NCI-H1048 (cell line): ENCODE data around the gene DES.

Experiments
- DNase-seq: peaks from one replicate; lab custom pipeline; 2025; lab: John Stamatoyannopoulos, UW

The DES gene

DNA sequence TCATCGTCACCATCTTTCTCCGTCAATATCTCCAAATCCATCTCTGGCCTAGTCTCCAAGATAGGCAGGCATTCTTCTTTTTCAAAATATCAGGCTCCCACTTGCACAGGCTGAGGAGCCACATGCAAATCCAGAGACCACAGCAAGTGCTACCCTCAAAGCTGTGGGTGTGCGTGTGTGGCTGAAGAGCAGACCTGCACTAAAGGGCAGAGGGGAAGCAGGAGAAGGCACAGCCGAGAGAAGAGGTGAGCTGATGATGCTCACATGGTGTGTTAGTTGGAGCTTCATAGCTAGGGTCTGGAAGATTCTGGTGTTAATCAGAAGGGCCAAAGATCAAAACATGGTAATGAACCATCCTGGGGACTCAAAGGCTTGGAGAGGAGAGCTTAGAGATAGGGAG lies 20.3 kb downstream of the DES start:
- DNase-seq = no peak

- DNase-seq = no peak
Observed at GRCh38 chr2:219439506-219439905, 21.3 kb downstream of the DES start.

GRCh38 chr2:219440388-219441256 lies 22.4 kb downstream of the DES start:
- no peak for DNase-seq

- DNase-seq = peak; percentile 8
Observed at GRCh38 chr2:219441451-219442255, 23.5 kb downstream of the DES start.

DNA sequence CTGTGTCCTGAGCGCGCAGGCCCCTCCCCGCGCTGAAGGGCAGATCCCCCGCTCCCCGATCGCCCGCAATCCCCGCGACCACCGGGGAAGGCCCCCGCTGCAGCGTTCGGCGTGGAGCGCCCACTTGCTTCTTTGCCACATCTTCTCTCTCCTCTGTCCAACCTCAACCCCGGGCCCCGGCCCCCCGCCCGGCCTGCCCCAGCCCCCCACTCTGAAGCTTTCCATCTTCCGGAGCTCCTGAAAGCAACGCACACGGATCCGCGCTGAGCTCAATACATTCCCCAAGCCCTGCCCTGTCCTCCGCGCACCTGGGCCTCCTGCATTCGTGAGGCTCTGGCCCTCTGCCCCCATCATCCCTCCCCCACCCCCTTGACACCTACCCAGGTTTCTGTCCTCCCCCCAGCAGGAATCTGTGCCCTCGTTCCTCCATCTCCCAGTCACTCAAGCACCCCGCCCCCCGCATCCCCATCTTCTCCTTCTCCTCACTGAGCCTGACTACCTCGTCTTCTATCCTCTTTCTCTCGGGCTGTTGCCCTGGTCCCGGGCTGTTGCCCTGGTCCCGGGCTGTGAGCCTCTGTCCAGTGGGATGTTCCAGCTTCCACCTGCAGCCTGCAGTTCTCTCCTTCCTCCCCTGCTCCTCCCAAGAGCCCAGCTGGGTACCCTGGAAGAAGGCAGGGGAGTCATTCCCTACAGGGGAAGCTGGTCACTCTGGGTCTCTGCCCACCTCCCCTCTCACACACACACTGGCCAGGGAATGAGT lies 24.3 kb downstream of the DES start:
- DNase-seq = no peak

- no peak for DNase-seq
Observed at GRCh38 chr2:219443016-219443696, 25.0 kb downstream of the DES start.

DNA sequence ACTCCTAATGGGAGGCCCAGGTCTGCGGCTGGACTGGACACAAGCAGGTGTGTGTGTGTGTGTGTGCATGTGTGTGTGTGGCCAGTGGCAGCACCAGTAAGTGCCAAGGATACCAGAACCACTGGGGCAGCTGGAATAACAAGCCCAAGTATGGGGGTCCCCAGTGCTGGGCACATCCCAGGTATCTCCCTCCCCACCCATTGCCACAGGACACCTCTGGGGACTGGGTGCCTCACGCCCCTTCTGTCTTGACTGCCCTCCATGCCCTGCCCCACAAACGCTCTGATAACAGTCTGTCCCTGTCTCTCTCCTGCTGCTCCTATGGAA lies 25.5 kb downstream of the DES start:
- no peak for DNase-seq

DNA sequence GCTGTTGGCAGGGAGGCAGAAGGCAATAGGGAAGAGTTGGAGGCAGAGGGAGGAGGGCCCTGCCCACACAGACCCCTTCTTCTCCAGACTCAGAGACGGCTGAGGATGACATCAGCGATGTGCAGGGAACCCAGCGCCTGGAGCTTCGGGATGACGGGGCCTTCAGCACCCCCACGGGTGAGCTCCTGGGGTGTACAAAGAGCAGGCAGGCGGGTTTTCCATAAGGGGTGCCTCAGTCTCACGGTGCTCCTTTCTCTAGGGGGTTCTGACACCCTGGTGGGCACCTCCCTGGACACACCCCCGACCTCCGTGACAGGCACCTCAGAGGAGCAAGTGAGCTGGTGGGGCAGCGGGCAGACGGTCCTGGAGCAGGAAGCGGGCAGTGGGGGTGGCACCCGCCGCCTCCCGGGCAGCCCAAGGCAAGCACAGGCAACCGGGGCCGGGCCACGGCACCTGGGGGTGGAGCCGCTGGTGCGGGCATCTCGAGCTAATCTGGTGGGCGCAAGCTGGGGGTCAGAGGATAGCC lies 26.5 kb downstream of the DES start:
- no peak for DNase-seq

DNA sequence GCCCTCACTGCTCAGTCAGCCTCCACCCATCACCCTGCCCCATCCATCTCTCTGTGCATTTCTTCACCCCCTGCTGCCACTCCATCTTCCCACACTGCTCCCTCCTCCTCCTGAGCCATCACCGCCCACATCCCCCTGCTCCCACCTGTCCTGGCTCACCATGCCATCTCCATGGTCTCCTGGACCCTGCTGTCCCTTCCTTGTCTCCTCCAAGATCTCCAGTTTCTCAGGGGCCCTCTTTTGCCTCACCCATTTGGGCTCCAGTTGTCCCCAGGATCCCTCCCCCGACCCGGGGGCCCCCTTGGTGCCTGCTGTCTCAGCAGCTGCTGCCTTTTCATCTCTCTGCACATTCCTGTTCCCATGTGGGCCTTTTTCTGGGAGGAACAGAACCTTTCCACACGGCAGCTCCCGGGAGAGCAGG lies 27.1 kb downstream of the DES start:
- no peak for DNase-seq

DNA sequence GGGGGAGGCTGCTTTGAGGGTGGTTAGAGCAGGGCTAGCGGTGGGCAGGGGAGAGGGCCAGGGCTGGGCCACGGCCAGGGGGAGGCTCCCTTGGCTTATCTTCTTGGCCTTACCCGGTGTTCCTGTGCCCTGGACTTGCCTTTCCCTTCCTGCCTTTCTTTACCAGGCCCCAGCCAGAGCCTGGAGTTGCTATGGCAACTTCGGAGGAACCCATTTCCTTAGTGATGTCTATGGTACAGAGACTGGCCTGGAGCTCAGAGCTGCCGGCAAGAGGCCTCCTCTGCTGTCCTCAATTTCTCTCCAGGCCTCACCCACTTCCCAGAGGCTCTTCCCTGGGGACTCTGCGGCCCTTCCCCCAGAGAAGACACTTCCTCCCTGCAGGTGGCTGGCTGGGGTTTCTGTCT lies 27.9 kb downstream of the DES start:
- DNase-seq = no peak

DNA sequence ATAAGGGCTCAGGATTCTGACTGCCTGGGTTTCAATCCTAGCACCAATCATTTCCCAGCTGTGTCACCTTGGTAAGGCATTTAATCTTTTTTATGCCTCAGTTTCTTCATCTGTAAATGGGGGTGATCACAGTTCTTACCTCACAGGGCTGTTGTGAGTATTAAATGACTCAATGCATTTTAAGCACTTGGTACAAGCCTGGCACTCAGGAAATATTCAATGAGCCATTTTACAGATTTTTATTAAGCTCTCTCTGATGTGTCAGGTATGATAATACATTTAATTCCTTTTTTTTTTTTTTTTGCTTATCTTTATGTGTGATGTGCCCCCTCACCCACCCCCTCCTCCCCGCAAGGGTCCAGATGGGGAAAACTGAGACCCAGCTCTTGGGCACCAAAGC lies 28.5 kb downstream of the DES start:
- no peak for DNase-seq

- DNase-seq = no peak
Observed at GRCh38 chr2:219447242-219448098, 29.3 kb downstream of the DES start.

DNA sequence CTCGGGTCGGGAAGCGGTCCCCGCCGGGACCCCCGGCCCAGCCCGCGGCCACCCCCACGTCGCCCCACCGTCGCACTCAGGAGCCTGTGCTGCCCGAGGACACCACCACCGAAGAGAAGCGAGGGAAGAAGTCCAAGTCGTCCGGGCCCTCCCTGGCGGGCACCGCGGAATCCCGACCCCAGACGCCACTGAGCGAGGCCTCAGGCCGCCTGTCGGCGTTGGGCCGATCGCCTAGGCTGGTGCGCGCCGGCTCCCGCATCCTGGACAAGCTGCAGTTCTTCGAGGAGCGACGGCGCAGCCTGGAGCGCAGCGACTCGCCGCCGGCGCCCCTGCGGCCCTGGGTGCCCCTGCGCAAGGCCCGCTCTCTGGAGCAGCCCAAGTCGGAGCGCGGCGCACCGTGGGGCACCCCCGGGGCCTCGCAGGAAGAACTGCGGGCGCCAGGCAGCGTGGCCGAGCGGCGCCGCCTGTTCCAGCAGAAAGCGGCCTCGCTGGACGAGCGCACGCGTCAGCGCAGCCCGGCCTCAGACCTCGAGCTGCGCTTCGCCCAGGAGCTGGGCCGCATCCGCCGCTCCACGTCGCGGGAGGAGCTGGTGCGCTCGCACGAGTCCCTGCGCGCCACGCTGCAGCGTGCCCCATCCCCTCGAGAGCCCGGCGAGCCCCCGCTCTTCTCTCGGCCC lies 30.1 kb downstream of the DES start:
- no peak for DNase-seq

GRCh38 chr2:219448776-219449341 lies 30.7 kb downstream of the DES start:
- no peak for DNase-seq

DNA sequence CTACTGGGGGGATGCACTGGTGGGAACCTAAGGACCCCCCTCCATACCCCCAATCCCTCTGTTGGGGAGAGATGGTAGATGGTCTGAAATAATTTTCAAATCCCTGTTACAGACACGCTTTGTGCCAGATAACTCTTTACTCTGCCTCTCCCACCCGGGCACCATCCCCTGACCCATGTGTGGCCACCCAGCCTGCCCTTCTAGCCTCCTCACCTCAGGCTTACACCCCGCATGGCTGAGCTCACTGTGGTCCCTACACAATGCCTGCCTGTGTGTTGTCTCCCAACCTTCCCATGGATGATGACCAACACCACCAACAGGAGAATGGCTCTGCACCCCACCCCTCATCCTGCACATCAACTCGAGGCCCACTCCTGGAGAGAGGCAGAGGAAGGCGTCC lies 31.4 kb downstream of the DES start:
- no peak for DNase-seq

DNA sequence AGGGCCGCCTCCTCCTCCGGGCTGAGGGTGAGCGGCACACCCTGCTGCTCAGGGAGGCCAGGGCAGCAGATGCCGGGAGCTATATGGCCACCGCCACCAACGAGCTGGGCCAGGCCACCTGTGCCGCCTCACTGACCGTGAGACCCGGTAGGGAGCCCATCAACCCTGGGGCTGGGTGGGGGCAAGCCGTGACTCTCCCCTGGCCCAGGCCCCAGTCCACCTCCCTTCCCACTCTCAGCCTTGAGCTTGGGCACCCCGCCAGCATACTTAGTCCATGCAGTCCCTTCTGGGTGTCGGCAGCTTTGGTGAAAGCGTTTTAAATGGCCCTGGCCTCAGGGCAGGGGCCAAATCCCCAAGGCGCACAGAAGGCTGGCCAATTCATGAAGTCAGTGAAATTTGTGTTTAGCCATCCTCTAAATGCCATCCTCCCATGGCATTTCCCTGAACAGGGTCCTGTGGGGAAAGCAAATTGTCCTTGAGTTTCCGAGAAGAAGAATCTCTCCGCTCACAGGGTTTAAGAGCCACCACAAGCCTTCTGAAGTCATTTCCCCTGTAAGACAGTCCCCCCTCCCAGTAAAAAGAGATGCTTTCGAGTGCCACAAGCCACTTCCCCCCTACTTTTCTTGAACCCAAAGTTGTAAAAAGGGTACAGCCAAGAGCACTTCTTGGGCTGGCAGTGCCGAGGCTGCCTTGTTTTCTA lies 33.6 kb downstream of the DES start:
- DNase-seq = no peak

DNA sequence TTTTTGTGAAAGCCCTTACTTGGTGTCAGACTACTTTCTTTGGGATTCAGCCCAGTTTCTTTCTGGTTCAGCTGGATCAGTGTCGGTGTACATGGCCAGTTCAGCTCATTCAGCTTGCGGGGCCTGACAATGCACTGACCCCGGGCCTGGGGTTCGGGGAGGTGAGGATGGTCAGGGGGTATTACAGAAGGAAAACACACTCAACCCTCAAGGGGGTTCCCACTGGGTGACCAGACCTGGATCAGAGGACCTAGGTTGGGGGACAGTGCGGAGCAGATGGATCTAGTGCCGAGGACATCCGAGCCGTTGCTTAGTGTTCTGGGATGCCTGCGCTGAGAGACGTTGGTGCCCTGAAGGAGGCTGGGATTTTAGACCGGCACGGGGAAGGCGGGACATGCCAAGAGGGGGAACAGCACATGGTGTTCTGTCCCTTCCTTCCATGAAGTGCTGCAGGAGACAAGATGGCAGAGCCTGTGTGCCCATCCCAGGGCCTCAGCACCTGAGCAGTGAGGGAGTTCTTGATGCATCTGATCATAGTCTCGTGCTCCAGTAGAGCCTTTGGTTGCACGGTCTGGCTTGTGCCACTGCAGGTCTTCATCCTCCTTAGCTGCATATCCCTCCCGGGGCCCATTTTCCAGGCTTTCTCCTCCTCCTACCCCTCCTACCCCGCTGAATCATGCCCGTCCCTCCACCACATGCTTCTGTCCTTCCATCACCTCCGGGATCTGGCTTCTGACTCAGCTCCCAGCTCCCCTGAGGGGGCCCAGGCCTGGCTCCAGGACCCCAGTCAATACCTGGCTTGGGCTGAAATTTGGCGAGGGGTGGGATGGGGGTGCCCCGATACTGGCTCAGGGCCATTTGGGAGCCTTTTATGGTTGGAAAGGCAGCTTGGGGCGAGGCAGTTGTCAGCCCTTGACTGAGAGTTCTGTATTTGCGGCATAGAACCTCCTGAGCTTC lies 34.5 kb downstream of the DES start:
- no peak for DNase-seq
